Stimulated activated CD8-positive, alpha-beta memory T cell treated with anti-CD3 and anti-CD28 coated beads, Interleukin-7, amount 100 ng/mL, for 4 hours (primary cell): ENCODE data around the gene TIAM1.

Experiments used
- DNase-seq, 2 donors: peaks; one replicate each; pipeline ENCODE4 v3.0.0-alpha.2; 2020; ENCODE audit warnings: low read depth in 2 of 2

TIAM1 gene

DNA sequence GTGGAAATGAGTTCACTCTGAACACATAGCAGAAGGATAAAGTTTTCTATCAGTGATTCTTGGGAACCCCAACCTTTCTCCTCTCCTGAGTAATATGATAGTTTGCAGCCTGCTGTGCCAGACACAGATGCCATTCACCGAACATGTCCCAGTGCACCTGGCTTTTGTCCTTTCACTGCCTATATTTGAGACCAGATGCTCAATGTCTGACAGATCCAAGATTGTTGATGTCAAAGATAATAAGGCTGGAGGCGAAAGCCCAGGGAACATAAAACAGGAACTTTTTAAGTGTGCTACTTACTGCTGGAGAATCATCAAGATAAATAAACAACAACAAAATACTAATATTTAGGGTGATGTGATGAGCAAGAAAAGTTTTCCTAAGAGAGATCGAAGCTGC, 139.3 kb downstream of the TIAM1 start:
- DNase-seq = no peak

DNA sequence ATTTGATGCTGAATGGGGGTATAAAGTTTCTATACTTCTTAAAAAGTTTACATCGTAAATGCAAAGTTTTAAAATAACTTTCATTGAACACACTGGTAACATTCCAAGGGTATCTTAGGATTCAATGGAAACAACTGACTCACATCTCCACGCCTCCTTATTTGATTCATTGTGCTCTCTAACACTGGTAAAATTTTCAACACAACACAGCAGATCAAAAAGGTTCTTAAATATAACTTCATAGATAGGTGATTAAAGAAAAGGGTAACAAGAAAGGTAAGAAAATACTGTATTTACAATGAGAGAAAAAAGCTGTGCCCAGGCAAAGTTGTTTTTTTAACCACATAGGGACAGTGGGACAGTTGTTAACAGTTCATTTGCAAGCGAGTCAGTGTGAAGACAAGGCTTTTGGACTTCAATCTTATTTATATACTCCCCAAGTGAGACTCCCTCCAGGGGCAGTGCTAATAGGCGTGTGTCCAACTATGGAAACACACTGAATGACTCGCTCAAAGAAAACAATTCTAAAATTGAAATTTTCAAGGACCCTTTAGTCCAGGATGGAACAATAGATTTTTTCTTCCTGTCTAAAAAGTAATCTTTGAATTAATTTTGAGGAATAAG, 140.5 kb downstream of the TIAM1 start:
- DNase-seq = no peak

DNA sequence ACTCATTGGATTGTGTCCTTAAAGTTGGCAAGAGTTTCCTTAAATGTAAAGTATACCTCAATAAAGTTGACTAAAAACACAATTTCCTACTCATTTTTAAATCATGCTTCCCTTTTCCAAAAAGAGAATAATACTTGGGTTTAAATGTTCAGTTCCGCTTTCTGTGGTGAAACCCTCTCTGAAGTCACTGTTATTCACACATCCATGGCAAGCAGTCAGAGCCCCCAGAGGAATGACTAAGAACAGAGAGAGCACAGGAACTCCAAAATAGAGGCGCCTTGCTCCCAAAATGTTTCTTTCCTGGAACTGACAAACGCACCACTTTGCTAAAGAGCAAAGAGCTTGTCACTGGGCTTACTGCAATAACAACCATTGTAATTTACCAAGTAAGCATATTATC, 142.5 kb downstream of the TIAM1 start:
- DNase-seq = no peak

DNA sequence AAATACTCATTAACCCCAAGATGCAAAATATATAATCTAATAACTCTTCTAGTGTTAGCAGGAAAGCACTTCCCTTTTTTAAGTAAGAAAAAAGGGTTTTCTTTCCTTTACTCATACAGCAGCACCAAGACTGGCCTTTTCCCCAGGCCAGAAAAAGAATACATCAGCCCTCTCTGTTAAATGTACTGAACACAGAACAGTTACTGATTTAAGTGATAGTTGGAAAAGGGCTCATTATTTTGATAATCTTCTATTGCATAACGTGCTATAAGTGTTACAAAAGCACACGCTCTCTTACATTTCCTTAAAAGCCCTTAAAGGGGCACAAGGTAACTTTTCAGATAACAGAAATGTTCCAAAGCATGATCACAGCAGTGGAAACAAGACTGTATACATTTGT, 142.9 kb downstream of the TIAM1 start:
- no peak for DNase-seq

DNA sequence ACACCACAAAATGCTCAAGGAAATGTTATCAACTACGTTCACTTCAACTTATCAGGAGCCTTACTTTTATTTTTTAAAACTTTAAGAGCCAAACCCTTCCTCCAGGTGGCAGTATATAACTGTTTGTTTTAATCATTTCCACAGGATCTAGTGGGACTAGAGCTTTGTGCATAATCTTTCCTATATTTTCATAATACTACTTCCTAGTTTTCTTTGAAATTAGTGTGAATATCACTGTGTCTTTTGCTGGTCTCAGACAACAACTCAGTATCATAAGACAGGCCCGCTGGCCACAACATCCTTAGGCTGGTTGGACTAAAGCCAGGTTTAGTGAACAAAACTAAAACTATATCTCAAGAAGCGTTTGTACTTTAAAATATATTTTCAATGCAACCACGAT, 145.5 kb downstream of the TIAM1 start:
- DNase-seq = no peak

DNA sequence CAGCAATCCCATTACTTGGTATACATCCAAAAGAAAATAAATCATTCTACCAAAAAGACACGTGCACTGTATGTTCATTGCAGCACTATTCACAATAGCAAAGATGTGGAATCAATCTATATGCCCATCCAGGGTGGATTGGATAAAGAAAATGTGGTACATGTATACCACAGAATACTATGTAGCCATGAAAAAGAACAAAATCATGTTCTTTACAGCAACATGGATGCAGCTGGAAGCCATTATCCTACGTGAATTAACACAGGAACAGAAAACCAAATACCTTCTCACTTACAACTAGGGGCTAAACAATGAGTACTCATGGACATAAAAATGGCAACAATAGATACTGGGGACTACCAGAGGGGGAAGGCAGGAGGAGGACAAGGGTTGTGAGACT, 147.3 kb downstream of the TIAM1 start:
- DNase-seq = no peak

DNA sequence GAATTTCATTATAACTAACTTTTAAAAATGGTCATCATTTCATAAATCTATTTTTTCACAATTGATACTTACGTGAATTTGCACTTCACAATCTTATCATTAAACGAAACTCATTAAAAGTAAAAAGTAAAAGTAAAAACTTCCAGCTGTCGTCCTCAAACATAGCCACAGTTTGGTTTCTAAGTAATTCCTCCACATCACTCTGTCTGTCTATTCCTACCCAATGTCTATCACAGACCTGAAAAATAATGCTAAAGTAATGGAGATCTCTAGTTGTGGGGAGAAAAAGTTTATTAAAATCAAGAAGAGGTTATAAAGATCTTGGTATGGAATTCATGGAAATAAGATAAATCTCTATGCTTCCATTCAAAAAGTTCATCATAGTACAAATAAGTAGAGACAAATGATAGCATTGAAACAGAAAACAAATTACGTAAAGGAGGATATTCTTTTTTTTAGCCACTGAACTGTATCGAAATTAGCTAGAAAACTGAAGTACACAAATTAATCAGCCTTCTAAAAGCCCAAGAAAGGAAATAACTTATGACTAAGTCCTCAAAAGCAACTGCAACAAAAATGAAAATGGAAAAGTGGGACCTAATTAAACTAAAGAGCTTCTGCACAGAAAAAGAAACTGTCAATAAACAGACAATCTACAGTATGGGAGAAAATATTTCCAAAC, 148.6 kb downstream of the TIAM1 start:
- DNase-seq = no peak

DNA sequence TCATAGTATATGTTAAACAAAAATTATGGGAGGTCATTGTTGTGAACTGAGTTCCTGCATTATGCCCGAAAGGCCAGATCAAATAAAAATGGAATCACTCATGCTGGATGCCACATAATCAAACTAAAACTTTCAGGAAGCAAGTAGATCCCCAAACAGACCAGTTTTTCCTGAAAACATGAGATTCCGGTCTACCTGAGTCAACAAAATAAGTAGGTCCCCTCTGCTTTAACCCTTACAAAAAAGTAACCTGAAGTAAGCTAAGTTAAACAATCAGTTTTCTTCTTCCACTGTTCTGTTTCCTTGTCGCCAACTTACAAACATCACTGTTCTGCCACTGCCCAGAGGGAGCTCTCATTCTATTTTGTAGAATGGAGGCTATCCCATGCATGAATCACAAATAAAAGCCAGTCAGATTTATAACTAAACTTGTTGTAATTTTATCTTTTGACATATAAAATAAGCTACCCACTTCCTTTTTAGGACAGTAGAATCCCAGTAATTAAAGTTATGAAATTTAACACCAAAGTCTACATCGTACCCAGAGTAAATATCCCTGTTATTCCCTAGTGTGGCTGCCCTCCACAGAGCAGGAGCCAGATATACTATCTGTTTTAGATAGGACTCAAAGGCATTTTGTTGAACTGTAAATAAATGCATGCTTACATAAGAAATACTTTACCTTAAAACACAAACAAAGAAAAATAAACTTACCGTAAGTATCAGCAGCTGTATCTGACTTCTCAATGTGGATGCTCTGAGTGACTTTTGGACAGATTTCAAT, 149.4 kb downstream of the TIAM1 start:
- no peak for DNase-seq

DNA sequence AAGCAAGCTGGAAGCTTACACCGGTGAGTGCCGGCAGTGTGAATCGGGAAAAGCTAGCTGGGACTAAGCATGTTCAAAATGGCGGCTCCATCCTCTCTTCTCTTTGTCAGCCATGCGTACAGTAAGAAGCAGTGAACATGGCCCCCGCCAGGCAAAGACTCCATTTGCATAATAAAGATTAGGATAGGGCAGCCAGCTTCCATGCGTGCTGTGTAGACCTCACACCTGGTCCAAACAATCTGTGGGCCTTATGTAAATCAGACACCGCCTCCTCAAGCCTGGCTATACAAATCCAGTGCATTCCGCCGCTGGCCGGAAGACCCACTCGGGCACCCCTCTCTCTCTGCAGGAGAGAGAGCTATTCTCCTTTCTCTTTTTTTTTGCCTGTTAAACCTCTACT, 150.3 kb downstream of the TIAM1 start:
- no peak for DNase-seq

DNA sequence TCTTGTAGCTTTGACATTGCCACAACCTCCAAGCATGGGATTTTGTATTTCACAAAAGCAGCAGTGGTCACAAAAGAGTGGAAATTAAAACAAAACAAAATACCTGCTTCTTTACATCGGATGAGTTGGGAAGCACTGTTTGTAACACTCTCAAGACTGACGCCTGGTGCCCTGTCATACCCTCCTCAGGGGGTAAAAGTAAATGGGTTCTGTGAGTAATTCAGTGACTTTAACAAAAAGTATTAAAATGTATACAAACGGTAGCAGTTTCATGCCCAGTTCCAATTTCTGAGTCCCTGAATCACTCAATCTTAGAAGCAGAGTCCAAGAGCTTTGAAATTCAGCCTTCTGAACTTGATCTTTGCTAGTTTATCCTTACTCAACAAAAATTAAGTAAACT, 152.5 kb downstream of the TIAM1 start:
- DNase-seq = no peak

DNA sequence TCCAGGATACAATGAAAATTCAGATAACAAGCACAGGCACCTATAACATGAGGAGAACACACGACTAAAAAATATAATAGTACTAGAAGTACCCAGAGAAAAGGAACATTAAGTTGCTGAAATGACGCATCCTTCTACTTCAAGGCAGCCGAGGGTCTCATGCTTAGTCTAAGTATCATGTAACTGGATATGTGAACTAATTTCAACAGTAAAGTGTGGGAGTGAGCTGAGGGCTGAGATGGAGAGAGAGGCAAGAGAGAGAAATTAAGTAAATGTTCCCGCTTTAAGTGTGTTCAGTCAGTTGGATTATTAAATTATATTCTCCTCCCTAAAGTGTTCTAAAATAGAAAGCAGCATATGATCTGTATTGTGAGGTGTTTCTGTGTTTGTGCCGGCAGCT, 153.5 kb downstream of the TIAM1 start:
- DNase-seq = no peak

DNA sequence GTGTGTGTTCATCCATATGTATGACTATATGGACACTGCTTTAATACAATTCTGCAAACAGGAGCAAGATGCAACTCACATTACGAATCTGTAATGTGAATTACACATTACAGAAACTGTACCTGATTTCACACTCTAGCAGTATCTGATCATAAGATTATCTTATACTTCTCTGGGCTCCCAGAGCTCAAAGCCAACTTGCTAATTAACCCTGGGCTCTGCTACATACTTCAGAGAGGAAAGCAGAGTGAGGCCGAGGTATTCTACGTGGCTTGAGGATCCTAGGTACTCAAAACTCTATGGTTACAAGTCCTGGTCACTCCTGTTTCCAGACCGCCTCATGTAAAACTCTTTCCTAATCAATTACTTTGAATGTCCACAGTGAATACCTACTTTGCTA, 156.6 kb downstream of the TIAM1 start:
- no peak for DNase-seq

DNA sequence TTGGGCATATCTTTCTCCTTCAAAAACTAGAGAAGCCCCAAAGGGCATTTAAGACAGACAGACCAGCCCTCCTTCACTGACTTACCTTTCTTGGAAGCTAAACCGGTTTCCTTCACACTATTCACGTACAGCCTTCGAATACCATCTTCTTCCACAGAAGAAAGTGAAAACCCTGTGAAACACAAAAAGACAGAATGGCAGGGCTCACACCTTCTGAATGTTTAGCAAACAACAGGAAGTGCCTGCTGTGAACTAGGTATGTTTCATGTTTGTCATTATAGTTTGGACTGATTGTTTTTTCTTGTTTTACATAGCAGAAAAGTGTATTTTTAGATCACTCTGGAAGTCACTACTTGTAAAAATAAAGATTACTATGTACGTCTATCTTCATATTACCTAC, 157.1 kb downstream of the TIAM1 start:
- no peak for DNase-seq

DNA sequence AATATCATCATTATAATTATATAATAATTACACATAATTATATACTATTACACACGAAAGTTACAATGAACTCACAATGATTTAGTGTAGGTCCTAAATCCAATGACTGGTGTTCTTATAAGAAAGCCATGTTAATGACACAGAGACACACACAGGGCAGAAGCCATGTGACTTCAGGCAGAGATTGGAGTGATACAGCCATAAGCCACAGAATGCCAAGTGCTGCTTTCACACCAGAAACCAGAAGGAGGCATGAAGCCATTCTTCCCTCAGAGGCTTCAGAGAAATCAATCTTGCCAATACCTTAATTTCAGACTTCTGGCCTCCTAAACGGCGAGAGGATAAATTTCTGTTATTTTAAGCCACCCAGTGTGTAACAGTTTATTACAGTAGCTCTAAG, 158.4 kb downstream of the TIAM1 start:
- no peak for DNase-seq

DNA sequence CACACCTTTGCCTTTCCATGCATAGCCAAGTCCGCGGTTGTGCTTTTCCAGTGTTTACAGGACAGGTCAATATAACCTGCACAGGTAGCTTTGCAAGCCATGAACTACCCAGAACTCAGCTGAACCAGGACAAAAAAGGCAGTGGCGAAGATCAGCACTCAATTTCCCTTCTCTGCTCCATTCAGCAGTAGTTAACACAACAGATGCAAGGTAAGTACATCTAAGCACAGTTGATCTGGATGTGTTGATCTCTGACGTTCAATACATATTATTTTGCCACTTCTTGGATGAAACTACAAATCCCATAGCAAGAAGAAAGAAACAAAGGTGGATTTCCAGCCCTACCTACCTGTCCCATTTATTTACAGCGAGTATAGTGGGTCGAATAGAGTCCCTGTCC, 159.2 kb downstream of the TIAM1 start:
- no peak for DNase-seq

DNA sequence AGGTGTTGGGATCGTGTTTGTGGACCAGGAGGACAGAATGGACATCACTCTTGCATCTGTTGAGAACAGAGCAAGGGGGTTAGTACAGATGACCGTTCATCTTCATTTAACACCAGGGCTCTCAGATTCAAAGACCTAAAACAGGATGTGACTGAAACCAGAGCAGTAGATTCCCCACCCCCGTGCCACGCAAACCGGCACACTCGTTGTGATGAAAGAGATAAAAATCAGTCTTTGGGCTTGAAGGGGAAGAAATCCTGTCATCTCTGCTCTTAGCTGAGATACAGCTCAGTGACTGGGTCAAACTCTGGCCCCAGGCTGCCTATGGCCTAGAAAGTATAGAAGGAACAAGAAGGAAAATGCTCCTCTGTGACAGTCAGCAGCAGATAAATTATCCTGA, 159.6 kb downstream of the TIAM1 start:
- DNase-seq = peak; percentile 53 to 74

DNA sequence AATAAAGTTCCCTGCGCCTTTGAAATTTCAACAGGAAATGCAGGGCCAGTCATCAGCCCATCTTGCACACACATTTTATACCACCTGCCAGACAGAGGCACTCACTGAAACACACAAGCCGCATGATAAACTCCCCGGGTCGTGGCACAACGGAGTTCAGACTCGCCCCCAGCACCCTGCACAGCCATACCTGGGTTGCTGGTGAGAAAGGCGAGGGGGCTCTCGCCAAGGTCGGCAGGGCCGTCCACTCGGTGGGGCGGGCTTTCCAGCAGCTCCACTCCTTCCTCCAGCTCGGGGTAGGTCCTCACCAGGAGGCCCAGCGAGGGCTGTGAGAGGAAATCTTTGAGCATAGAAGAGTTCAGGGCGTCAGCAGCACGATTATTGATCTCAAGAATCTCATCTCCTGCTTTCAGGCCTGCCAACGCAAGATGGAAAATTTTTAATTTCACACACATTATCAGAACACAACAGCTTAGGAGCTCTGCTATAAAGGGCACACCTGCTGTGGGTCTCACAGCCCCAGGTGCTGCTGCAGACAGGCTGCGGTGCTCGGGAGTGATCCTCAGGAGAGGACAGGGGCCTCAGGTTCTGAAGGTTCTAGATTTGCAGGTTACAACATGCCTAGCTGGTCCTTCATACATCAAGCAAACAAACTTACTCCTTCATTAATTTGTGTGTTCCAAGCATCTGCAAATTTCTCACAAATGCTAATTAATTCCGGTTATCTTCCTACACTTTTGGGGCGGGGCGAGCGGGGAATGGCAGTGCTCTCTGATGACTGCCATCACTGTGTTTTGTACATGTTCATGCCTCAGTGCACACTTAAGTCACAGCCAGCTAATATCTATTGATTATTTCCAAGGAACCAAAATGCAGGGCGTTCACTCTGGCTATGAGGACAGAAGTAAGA, 161.6 kb downstream of the TIAM1 start:
- peak; percentile 33 to 43 for DNase-seq

DNA sequence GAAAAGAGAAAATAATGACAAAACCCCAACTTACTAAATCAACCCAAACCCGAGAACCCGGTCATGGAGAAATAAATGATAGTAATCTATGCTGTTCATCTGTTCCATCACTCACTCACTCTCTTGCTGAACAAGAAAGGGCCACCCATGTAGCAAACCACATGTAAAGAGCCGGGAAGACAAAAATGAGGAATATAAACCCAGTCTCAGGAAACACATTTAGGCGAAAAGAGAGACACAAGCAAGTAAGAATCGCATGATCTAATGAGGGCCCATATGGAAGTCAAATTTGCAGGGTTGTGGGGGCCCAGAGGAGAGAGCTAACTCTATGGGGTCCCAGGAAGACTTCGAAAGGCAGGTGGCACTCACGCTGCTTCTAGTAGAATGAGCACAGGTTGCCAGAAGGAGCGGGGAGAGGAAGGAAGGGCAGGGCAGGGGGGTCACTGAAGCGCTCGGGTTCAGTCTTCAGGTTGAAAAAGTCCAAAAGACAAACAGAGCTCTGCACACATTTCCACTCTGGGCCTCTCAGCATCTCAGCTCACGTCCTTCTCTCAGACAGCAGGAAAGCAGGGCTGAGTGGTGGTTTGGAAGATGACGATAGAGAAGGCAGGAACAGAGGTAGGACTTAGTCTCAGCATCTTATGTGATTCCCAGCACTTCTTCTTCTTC, 162.8 kb downstream of the TIAM1 start:
- DNase-seq = no peak

DNA sequence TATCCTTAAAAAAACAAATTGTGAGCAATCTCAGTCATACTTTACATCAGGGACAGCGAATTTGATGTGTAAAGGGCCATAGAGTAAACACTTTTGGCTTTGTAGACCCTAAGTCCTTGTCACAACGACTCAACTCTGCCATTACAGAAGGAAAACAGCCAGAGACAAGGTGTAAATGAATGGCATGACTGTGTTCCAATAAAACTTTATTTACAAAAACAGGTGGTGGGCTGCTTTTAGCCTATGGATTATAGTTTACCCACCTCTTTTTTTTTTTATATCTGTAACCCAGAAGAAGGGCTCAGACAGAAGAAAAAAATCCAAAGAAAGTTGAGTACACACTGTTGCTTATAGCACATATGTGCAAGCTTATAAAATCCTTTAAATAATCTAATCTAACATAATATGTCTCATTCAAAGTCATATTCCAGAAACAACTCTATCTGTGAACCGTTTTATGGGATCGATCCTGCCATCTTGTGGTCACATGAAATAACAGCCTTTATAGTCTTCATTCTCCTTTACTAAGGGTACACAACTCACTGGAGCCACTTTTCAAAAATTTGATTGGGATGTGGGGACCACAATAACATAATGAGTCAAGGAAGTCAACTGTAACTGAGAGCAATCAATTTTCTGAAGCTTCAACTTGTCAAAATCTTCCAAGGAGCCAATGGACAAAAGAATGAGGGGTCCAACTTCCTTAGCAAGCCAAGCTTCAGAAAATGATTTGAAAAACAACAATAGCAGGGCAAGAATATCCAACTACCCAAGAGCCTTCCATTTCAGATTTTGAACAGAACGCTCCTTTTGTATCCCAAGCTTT, 163.6 kb downstream of the TIAM1 start:
- DNase-seq = no peak

DNA sequence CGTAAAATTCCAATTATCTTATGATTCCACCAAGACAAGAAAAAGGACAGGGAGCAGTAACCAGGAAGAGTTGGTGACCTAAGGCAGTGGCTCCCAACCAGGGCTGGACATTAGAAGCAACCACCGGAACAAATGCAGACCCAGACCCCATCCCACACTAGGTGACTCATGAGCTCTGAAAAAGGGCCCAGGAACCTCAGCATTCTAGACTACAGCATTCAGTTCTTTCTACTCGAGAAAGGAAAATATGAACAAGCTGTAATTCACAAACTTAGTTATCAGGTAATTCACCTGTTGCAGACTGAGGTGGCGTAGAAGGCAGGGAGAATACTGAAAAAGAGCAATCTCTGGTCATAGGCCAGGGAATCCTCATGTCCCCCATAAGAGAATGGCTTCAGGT, 167.3 kb downstream of the TIAM1 start:
- DNase-seq = no peak

DNA sequence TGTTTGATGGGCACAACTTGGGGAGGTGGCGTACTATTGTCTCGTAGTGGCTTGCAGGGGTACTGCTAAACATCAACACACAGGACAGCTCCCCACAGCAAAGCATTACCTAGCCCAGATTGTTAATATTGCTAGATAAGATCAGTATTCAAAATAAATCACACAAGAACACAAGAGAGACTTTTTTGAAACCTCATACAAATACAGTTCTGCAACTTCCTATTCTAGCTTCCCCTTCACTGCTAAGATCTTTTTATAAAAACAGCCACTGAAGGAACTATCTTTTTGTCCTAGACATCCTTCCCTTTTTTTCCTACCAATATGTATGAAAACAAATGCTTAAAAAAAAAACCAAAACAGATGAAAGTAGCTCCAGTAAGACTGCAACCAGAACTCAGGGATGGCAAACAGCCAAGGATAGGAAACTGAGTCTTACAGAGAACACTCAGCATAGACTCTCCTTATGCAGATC, 167.9 kb downstream of the TIAM1 start:
- DNase-seq = no peak
